ENCODE results near the gene GOLGA6C.
"Not testable (repeated sequence)": the region's sequence is repeated elsewhere in the genome, so short reads cannot be mapped to it uniquely, and the experiment has no call there.

GOLGA6C gene, protein sequence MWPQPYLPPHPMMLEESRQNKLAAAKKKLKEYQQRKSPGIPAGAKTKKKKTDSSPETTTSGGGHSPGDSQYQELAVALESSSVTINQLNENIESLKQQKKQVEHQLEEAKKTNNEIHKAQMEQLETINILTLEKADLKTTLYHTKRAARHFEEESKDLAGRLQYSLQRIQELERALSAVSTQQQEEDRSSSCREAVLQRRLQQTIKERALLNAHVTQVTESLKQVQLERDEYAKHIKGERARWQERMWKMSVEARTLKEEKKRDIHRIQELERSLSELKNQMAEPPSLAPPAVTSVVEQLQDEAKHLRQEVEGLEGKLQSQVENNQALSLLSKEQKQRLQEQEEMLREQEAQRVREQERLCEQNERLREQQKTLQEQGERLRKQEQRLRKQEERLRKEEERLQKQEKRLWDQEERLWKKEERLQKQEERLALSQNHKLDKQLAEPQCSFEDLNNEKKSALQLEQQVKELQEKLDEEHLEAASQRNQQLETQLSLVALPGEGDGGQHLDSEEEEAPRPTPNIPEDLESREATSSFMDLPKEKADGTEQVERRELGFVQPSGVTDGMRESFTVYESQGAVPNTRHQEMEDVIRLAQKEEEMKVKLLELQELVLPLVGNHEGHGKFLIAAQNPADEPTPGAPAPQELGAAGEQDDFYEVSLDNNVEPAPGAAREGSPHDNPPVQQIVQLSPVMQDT

DNA sequence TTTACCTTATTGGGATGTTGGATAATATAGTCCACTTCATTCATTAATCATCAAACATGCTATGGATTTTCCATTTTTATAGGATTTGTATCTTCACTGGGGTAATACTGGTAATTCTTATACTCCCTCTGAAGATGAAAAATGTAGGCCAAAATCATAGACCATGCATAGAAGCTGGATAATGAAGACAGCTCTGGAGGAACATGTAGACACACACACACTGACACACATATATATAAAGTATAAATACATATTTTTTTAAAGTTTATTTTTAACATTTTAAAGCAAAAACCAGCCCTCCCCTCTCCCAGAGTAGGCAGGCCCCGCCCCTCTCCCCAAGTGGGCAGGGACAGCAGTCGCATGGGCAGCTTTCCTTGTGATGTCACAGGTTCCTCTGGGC lies at the start of gene GOLGA6C:
GOLGA6C (plus strand) TSS at position 301 of the 400 bp plus-strand sequence. CDS start 265 bp downstream, outside the sequence.
- DNase-seq, result not testable (repeated sequence)

DNA sequence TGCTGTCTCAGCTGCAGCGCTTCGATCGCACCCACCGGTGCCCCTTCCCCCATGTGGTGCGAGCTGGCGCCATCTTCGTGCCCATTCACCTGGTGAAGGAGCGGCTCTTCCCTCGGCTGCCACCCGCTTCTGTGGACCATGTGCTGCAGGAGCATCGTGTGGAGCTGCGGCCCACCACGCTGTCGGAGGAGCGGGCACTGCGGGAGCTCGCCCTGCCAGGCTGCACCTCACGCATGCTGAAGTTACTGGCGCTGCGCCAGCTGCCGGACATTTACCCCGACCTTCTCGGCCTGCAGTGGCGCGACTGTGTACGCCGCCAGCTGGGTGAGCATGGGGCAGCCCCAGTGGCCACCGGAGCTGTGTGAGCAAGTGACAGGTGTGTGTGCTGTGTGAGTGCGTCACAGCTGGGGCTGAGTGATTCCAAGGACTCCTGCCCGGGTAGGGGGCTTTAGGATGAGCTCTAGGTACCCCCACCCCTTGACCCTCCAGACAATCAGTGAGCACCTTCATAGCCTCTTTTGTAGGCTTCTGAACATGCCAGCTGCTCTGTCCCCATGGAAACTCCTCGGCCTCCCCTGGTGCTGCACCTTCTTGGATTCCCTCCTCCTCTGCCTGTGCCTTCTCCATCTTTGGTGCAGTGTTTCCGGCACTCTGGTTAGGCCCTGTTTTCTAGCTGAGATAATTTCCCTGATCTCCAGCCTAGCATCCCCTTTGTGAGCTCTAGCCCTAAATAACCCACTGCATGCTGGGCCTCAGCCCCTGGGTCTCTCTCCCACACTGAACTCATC lies 49.4 kb upstream of the GOLGA6C start:
- DNase-seq, result peak; percentile 9 to 47

DNA sequence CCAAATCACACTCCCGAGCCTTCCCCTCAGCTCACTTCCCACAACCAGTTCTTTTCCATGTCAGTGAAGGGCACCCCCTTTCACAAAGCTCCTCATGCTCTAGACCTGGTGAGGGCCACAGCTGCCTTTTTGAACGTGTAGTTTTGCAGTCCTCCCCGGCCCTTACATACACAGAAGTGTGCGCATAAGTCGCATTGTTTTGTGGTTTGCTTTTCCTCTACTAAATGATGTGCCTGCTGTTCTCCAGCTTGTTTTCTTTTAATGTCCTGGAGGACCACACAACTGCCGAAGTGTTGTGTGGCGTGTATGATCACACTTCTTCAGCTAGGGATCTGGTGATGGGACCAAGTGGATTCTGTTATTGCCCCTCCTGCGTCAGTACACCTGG lies 48.9 kb upstream of the GOLGA6C start:
- DNase-seq, result no peak

DNA sequence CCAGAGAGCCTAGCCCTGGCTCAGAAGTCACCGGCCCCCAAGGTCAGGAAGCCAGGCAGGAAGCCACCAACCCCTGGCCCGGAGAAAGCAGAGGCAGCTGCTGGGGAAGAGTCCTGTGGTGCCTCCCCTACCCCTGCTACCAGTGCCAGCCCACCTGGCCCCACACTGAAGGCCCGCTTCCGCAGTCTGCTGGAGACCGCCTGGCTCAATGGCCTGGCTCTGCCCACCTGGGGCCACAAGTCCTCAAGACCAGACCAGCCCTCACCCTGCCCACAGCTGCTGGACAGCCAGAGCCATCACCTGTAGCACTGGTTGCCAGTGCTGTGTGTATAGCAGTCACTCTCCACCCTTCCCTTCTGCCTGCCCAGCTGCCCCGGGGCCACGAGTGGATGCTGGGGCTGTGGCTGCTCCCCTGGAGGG lies 47.3 kb upstream of the GOLGA6C start:
- DNase-seq, result no peak

DNA sequence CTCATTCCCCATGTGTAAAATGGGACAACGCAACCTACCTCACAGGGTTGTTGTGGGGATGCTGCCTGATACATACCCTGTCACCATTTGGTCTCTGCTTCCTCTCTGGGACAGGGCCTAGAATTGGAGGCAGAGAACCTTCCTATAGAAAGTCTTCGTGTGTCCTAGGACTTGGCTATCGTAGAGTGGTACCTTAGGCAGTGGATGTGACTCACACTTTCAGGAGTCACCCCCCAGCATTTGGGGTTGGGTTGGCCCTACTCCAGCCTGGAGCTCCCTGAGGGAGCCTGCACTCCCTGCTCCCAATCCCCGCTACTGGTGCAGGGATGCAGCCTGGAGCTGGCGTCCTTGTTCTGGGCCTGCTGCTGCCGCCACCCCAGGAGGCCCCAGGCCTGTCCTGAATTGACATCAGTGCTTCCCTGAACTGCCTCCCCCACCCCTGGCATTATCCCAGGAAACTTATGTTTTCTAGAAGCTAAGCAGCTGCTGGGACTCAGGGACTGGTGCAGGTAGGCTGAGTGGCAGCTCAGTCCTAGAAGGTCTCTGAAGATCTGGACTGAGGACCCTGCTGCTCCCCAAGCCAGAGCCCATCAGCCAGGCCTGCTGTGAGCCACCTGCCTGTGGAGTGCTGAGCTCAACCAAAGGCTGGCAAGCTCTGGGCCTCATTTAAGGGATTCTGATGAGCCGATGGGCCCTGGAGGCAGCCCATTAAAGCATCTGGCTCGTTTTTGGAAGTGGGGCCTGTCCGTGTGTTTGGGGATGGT lies 46.5 kb upstream of the GOLGA6C start:
- no peak for DNase-seq

DNA sequence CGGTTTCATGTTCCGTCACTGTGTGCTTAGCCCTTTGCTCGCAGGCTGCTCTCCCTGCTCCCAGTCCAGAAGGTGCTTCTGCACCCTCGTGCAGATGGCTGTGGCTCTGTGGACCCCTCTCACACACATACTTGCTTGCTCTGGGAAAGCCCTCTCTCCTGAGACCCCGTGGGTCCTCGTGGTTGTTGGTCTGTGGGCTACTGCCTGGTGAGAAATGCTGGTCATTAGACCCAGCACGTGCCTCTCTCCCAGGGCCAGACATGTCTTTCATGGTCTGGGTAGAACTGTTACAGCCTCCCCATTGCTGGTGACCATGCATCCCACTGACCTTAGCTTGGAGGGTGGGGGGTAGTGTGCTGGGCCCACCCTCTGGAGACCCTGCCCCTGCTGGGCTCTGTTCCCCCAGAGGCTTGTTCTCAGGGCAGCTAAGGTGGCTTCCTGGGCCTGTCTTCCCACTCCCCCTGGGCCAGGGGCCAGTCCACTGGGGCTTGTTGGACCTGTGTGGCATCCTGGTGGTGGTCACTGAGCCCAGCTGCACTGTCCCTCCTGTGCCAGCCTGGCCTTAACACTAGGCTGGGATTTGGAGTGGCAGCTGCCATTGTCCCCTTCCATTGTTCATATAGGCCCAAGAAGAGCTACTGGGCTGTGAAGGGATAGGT lies 45.8 kb upstream of the GOLGA6C start:
- no peak for DNase-seq

DNA sequence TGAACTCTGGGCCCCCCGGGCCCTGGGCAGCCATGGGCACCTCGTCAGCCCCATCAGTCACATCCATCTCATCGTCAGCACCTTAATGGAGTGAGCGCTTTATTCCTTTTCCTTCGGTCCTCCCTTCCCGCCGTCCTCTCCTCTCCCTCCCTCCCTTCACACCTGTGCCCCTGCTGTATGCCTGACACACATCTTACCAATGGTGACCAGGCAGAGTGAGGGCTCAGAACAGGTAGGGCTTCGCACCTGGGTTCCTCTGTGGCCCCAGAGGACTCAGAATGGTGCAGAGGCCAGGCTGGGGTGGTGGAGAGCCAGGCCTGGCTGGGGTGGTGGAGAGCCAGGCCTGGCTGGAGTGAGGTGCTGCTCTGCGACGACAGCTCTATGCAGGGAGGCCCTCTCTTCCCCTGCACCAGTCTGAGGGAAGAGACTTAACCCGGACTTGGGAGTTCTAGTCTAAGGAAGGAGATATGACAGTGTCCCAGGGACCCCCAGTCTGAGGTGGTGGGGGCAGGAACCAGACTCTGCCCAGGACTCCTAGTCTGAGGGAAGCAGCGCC lies 44.8 kb upstream of the GOLGA6C start:
- no peak for DNase-seq

DNA sequence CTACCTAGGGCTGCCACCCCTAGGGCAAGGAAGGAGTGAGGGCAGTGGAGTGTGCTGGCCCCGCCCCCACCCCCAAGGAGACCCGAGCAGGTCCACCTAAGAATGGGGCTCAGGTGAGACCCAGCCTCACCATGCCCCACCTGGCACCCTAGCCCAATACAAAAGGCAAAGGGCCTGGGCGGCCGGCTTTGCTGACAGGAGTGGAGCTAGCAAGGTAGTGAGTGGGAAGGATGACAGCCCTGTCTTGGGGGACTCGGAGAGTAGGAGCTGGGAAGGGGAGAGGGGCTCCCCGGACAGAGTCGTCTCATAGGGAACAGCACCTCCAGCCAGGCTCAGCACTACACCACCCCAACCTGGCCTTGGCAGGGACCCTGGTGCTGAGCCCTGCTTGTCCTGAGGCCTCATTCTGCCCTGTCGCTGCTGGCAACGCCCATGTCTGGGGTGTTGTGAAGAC lies 44.3 kb upstream of the GOLGA6C start:
- DNase-seq, result no peak

DNA sequence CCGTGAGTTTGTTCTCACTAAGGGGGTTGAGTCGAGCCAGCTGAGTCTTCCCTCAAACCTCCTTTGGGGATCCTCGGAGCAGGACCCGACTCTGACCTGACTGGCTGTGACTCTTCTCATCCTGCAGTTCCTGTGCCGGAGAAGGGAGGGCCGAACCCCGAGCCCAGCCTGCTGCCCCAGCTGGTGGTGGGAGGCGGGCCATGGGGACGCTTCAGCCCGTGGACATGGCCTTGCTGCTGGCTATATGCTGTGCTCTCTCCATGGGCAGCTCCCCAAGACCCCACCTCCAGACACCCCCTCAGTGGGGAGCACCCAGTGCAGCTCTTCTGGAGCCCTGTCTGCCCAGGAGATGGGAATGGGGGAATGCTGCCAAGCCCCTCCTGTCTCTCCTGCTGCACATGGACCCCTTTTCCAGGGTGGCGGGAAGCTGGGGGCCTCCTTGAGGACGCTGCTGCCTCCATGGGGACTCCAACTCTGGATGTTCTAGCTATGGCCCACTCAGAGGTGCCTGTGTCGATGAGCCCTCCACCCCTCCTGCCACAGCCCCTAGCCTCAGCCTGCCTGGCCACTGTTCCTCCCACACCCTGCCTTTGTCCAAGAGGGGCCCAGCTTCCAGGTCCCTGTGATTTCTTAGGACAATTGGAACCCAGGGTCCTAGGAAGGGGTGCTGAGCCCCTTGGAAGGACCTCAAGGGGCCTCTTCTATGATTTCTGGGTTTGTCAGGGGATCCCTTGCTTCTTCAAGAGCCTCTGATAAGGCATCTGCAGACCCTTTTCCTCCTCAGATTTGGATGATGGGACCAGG lies 43.6 kb upstream of the GOLGA6C start:
- DNase-seq, result no peak

DNA sequence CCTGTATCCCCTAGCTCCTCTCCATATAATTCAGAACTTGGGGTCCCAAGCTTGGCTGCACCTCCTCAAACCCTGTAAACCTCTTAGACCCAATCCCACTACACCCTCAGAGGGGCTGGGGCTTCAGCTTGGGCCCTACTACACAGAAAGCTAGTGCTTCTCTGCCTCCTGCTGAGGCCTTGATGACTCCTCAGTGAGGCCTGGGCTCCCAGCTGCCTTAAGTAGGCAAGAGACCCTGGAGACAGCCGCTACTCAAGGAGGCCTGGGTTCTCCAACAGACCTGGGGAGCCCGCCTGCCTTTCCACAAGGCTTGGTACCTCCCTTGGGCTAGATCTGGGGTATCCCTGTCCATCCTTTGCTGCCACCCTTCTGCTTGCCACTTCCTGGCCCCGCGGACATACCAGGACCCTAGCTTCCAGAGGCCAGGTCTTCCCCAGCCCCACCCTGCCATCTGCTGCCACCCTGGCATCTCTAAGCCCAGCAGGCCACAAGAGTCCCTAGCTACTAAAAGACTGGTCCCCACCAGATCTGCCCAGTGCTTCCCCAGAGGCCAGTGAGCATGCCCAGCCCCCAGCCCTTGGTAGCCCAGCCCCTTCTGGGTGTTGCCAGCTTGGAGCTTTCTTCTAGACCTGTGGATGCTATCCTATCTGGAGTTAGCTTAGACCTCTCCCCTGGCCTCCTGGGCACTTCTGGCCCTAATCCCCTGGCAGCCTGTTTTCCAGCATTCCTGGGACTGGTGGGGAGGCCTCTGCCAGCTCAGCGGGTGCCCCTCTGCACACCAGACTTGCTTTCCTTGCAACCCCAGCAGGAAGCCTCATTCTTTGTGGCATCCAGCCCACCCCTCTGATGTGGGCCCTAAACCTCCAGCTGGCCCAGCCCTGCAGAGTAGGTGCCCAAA lies 42.8 kb upstream of the GOLGA6C start:
- no peak for DNase-seq

DNA sequence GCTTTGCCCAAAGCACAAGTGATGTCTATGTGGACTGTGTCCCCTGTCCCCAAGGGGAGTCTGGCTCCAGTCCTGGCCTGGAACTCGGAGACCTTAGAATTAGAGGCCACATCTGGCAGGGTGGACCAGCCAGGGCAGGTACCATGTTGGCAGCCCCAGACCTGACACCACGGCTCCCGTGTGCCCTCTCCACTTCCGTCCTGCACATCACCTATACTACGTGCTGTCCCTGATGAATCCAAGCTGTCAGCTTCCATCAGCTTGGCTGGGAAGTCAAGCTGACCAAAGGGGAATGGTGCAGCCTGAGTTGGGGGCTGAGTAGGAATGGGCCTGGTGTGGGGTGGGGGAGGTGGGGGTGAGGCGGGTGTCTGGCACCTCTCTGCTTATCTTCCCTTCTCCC lies 41.1 kb upstream of the GOLGA6C start:
- no peak for DNase-seq

DNA sequence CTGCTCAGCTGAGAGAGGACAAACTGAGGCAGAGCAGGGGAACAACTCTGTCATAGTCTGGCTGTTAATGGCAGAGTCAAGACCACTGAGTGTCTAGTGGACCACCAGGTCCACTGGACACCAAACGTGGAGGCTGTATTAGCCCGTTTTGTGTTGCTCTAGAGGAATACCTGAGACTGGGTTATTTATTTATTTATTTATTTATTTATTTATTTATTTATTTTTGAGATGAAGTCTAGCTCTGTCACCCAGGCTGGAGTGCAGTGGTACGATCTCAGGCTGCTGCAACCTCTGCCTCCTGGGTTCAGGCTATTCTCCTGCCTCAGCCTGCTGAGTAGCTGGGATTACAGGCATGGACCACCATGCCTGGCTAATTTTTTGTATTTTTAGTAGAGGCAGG lies 40.6 kb upstream of the GOLGA6C start:
- DNase-seq, result not testable (repeated sequence)

DNA sequence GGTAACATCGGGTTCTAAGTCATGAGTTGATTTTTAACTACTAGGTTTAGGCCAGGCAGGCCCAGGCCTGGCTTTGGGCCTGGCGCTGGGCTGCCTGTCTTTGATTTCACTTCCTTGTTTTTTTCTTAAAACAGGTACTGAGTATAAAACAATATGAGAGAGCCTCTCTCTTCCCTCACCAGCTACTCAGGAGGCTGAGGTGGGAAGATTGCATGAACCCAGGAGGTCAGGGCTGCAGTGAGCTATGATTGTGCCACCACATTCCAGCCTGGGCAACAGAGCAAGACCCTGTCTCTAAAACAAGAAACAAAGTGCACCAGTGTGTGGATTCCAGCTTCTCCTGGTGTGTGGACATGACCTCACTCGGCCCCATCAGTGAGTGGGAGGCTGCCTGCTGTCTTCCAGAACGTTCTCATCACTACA lies 38.6 kb upstream of the GOLGA6C start:
- DNase-seq, result not testable (repeated sequence)

DNA sequence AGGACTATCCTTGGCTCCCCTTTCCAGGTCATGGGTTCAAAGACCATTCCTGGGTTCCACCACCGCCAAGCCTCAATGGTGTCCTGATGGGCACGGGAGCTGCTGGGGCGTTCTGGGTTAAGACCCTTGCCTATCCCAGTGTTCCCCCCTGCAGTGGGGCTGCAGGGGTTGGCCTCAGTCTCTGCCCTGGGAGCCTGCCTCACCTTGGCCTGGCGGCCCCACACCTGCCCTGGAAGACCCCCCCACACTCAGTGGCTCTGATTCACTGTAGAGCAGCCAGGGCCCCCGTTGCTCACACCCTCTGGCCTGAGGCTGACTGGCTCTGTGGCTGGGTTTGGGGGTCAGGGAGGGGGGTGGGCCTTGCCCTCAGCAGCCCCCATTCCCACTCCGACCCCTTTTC lies 34.4 kb upstream of the GOLGA6C start:
- no peak for DNase-seq

DNA sequence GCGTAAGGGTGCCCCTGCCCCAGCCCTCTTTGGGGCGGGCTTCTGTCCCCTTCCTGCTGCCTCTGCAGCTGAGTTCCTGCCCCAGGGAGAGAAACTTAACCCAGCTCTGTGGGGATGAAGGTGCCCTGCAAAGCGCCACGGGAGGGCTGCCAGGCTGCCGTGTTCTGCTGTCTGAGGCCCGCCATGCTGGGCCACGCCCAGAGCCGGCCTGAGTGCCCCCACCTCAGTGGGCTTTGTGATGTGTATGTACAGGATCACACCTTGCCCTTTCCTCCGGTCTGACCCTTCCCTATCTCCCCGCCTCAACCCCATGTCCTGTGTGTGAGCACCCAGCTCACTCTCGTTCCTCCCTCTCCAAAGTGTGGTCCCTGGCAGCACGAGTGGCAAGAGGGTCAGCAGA lies 33.9 kb upstream of the GOLGA6C start:
- DNase-seq, result no peak

DNA sequence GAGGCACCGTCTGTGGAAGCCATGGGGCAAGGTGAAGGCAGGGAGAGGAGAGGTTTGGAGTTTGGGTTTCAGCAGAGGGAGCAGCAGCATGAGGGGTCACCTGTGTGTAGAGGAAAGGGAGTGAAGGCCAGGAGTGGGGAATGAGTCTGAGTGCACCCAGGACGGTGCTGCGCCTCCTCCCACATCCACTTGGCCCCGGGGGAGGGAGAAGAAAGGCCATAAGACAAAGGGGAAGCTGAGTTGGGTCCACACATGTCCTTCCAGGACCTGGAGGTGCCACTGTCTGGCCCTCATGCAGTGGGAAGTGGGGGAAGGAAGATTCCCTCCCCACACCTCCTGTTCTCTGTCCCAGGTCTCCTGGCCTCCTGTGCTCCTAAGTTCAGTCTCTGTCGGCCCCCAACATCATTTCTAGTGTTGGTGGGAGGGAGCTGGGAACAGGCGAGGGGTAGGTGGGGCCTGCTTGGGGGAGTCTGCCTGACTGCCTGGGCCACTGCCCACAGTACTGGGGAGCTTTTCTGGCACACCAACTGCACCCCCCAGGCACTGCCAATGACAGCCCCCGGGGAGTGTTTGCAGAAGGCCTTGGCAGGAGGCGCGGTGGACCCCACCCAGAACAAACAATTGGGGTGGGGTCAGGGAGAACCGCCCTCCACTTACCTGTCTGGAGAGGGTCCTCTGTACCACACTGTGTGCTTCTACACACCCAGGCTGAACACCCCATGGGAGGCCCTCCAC lies 32.9 kb upstream of the GOLGA6C start:
- not testable (repeated sequence) for DNase-seq

DNA sequence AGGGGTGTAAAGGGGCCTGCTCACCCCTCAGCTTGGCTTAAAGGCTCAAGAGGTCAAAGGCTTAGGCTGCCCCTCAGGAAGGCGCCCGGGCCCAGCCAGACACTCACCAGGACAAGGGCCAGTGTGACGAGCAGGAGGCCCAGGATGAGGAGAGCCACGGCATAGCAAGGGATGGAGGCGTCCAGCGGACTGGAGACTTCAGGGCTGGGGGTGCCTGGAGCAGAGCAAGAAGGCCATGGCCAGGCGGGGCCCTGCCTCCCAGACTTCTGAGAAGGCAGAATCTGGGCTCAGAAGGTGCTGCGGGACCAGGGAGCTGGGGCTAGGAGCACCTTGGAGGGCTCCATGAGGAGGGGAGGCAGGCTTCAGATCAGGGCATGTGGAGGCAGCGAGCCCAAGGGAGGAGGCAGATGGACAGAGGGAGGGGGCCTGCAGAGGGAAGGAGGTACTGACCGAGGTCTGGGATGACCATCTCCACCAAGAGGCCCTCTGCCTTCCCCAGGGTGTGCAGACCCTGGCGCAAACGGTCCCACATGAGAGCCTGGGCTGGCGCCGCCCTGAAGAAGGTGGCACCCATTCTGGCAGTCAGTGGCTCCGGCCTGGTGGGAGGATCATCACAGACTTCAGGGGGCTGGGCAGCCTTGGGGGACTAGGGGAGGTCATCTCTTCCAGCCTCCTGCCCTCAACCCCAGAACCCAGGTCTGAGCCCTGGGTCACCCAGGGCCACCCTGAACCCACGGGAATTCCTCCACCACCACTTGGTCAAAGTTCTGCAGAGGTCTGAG lies 32.0 kb upstream of the GOLGA6C start:
- no peak for DNase-seq

DNA sequence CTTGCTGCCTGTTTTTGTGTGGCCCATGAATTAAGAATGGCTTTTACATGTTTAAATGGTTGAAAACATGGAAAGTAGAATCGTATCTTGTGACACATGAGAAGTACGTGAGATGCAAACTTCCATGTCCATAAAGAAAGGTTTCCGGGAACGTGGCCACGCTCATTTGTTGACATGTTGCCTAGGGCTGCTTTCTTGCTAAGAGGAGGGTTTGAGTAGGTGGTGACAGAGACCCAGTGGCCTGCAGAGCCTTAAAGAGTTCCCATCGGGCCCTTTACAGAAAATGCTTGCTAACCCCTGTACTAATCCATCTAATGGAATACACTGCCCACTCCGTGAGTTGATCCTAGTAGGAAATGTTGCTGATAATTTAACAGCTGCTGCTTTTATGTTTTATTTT lies 31.0 kb upstream of the GOLGA6C start:
- not testable (repeated sequence) for DNase-seq
